SU-DHL-6 (cell line): ENCODE data around the gene LMX1A.

ENCODE experiments used
- H2AFZ ChIP-seq: fragments of 200-600 bp; sonication (generic); 2 replicates; pipeline ENCODE4 v1.6.1; 2014; ENCODE audit warnings: low read depth, mild to moderate bottlenecking, moderate library complexity, mixed read lengths, antibody characterized with exemption, low read length; ENCODE audit not compliant: severe bottlenecking
- H3F3A ChIP-seq: fragments of 200-600 bp; shearing (Covaris generic); 2 replicates; pipeline ENCODE4 v1.6.0; 2016; ENCODE audit warnings: antibody characterized with exemption, mild to moderate bottlenecking; ENCODE audit not compliant: insufficient read depth
- H3K27ac ChIP-seq: fragments of 200-600 bp; sonication (generic); 2 replicates; pipeline ENCODE4 v1.5.1; 2016; ENCODE audit warnings: low read depth, mild to moderate bottlenecking, low read length, moderate library complexity, mixed read lengths
- H3K27me3 ChIP-seq: fragments of 200-600 bp; sonication (generic), shearing (Covaris generic); 2 replicates; pipeline ENCODE4 v1.6.0; 2014; ENCODE audit warnings: mild to moderate bottlenecking, low read length
- H3K36me3 ChIP-seq: fragments of 200-600 bp; sonication (generic); 2 replicates; pipeline ENCODE4 v1.6.1; 2014; ENCODE audit warnings: mild to moderate bottlenecking, low read length, mixed read lengths
- H3K4me2 ChIP-seq: fragments of 300-600, 200-600 bp; shearing (Covaris generic), sonication (generic); 2 replicates; pipeline ENCODE4 v1.6.0; 2014; ENCODE audit warnings: low read length, low read depth, mild to moderate bottlenecking; ENCODE audit not compliant: poor library complexity, severe bottlenecking
- H3K4me3 ChIP-seq: fragments of 200-600 bp; sonication (generic); 2 replicates; pipeline ENCODE4 v1.5.1; 2014; ENCODE audit warnings: antibody characterized with exemption, low read length, mild to moderate bottlenecking, mixed read lengths; ENCODE audit not compliant: insufficient read depth, poor library complexity, severe bottlenecking
- H3K79me2 ChIP-seq: fragments of 200-600 bp; sonication (generic); 2 replicates; pipeline ENCODE4 v1.6.1; 2014; ENCODE audit warnings: mild to moderate bottlenecking, low read length, moderate library complexity; ENCODE audit not compliant: insufficient read depth
- H3K9ac ChIP-seq: fragments of 200-600 bp; sonication (generic); 2 replicates; pipeline ENCODE4 v1.7.0; 2014; ENCODE audit warnings: mild to moderate bottlenecking, low read length
- H3K9me2 ChIP-seq: fragments of 200-600 bp; sonication (generic); replicated peaks from 2 replicates; pipeline ENCODE4 v1.6.1; 2014; ENCODE audit warnings: low read length; ENCODE audit not compliant: insufficient read depth
- H3K9me3 ChIP-seq: fragments of 200-600 bp; sonication (generic); 2 replicates; pipeline ENCODE4 v1.6.1; 2014; ENCODE audit warnings: low read length, mixed read lengths; ENCODE audit not compliant: insufficient read depth
- H4K20me1 ChIP-seq: fragments of 200-600 bp; sonication (generic); 2 replicates; pipeline ENCODE4 v1.6.1; 2014; ENCODE audit warnings: low read depth, mild to moderate bottlenecking, antibody characterized with exemption, low read length, moderate library complexity, mixed read lengths
- CTCF ChIP-seq: fragments of 200-600 bp; sonication (generic); IDR thresholded peaks from one replicate; pipeline ENCODE4 v1.5.1; 2017; ENCODE audit warnings: antibody characterized with exemption, mild to moderate bottlenecking, low read length, moderate library complexity; ENCODE audit not compliant: insufficient read depth, poor library complexity, severe bottlenecking
- EZH2phosphoT487 ChIP-seq: fragments of 200-600 bp; sonication (generic), shearing (Covaris generic); conservative IDR thresholded peaks from 2 replicates; pipeline ENCODE4 v1.6.1; 2018; ENCODE audit warnings: mild to moderate bottlenecking, antibody characterized with exemption, low read length, moderate library complexity, mixed read lengths

Gene LMX1A

GRCh38 chr1:165185161-165185889 lies 171.2 kb downstream of the LMX1A start:
- TF ChIP-seq EZH2phosphoT487 (no peak), CTCF (no peak)
- H2AFZ ChIP-seq: no peak overlapping the region

GRCh38 chr1:165182975-165183374 lies 173.5 kb downstream of the LMX1A start:
- H3K9me2 ChIP-seq: no peaks in the 10 kb centered on the region
- H3F3A ChIP-seq: no peaks in the 10 kb centered on the region
- H2AFZ ChIP-seq: no peak overlapping the region
- TF ChIP-seq CTCF: no peak
- no peak for TF ChIP-seq EZH2phosphoT487
- no peaks in the 10 kb centered on the region for H3K9me3 ChIP-seq
- no peaks in the 10 kb centered on the region for H4K20me1 ChIP-seq
- H3K27ac ChIP-seq: no peak overlapping the region
- H3K27me3 ChIP-seq: no peaks in the 10 kb centered on the region
- H3K4me2 ChIP-seq: no peak overlapping the region
- no peak overlapping the region for H3K9ac ChIP-seq
- H3K36me3 ChIP-seq: no peaks in the 10 kb centered on the region
- no peak overlapping the region for H3K4me3 ChIP-seq
- no peaks in the 10 kb centered on the region for H3K79me2 ChIP-seq

More at GRCh38 chr1:165185161-165185889, 171.2 kb downstream of the LMX1A start:
- Histone ChIP-seq H3F3A (no peaks in the 10 kb centered on the region), H3K4me2 (no peak overlapping the region), H3K9me3 (no peaks in the 10 kb centered on the region), H3K9me2 (no peaks in the 10 kb centered on the region), H3K9ac (no peak overlapping the region), H3K27me3 (no peaks in the 10 kb centered on the region), H3K36me3 (no peaks in the 10 kb centered on the region), H3K27ac (no peak overlapping the region), H4K20me1 (no peaks in the 10 kb centered on the region), H3K4me3 (no peak overlapping the region), H3K79me2 (no peaks in the 10 kb centered on the region)

GRCh38 chr1:165179306-165179705 lies 177.2 kb downstream of the LMX1A start:
- Histone ChIP-seq H2AFZ (no peak overlapping the region), H3K9me3 (no peaks in the 10 kb centered on the region), H3K9me2 (no peaks in the 10 kb centered on the region), H3K9ac (no peak overlapping the region), H3K4me2 (no peak overlapping the region), H3K36me3 (no peaks in the 10 kb centered on the region), H3K27ac (no peak overlapping the region), H3K27me3 (no peaks in the 10 kb centered on the region), H3K79me2 (no peaks in the 10 kb centered on the region), H3K4me3 (no peak overlapping the region), H4K20me1 (no peaks in the 10 kb centered on the region), H3F3A (no peaks in the 10 kb centered on the region)
- no peak for TF ChIP-seq CTCF
- no peak for TF ChIP-seq EZH2phosphoT487
